ENCODE data around the gene BPIFB3. TPM values are rescaled to one million over a fixed set of nuclear protein-coding genes. Genes with fewer than 3 reads are reported as not detected.

The BPIFB3 gene
- total and polyA plus RNA-seq, 9 of the 15 experiments (the other 6 are each of a cell fraction or from before 2014, with no cell fraction given): not detected

GRCh38 chr20:33022694-33023438, 30.8 kb upstream of the BPIFB3 start:
- Histone ChIP-seq H3K79me2 (ENCODE audit: control insufficient read depth, insufficient read depth, low read length) (no peaks in the 10 kb centered on the region), H3K4me2 (ENCODE audit: insufficient read depth, low read length) (no peak overlapping the region), H3K4me1 (replicated peaks in 1 of 2; ENCODE audit: control insufficient read depth in 2 of 2, insufficient read depth in 2 of 2, low read length in 2 of 2) (0 out of 5 replicates have a peak, but pooled peaks cover 0 to 3% of the 10 kb centered on the region in 2 experiments), H3K4me3 (no peak overlapping the region), H3K9me1 (ENCODE audit: control insufficient read depth, insufficient read depth, low read length) (peaks cover 2% of the 10 kb centered on the region), H2AFZ (ENCODE audit: low read depth, low read length) (no peak overlapping the region), H3K9me3 (replicated peaks; ENCODE audit: control insufficient read depth, insufficient read depth, low read depth, low read length) (no peaks in the 10 kb centered on the region), H3K27ac (ENCODE audit: extremely low read depth, low read depth, low read length) (no peak overlapping the region), H4K20me1 (replicated peaks; ENCODE audit: control insufficient read depth, insufficient read depth, low read length) (no peaks in the 10 kb centered on the region; the same call in 1 of the 2 replicates), H3K36me3 (ENCODE audit: control insufficient read depth, insufficient read depth, low read length) (no peaks in the 10 kb centered on the region), H3K9ac (ENCODE audit: insufficient read depth in 1 of 2, low read depth in 2 of 2, low read length in 2 of 2) (no peak overlapping the region), H3K27me3 (ENCODE audit: control insufficient read depth in 2 of 2, insufficient read depth in 2 of 2, low read length in 2 of 2) (peaks cover 2 to 26% of the 10 kb centered on the region in 2 experiments; a peak in 3 of 5 replicates)
- FAIRE-seq (no peak), ATAC-seq (no peak), DNase-seq (ENCODE audit: extremely low read depth in 1 of 4, low spot score in 3 of 4) (no peak)
- CTCF ChIA-PET (ENCODE audit: low intra/inter-chr PET ratio): no interaction called here
- in situ Hi-C loops (cut with MboI): no loop called here
- intact Hi-C loops (cut with micrococcal nuclease): no loop called here
- POLR2A ChIA-PET: interaction anchor here (0.8 kb wide), 1 partner anchor 9 kb away, joined by 3 read pairs; the partner anchor contains the start of gene BPIFB6
- no peak for TF ChIP-seq XRCC3 (IDR thresholded peaks at IDR 0.05)
- no peak for TF ChIP-seq ZNF717 (CRISPR knock-in tag; IDR thresholded peaks at IDR 0.05)
- no TSS peak for BruUV-seq (replicated peaks)
- WGBS (ENCODE audit: insufficient coverage, low coverage, missing lambda C conversion rate): 5% methylated on average over 7 of the region's 7 CpGs

DNA sequence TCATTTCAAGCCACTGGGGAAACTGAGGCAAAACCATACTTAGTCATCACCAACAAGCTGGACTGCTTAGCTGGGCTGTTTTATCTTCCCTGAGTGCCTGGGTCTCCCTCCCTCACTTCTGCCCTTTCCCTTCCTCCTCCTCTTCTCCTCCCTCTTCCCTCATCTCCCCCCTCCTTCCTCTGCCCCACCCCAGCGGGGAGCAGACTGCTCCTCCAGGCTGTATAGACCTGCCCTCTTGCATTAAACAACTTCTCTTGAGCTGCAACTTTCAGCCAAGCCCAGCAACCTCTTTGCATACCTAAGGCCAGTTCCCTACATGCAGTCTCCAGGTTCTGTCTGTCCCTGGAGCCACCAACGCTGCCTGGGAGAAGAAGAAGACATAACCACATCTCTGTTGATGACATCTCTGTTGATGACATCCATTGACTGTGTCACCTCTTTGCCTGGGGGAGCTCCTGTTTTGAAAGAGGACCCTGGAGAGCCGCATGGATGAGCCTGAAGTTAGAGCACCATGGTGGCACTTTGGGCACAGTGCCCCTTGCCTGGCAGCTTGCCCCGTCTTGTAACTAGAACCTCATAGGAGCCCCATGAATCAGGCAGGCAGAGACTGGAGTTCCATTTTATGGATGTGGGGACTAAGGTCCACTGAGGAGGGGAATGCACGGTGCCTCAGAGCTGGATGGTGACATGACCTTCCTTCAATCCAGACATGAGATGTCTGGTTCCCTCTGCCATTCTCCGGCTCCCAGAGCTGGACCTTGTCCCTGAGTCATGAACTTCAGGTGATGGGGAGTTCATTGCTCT, 30.1 kb upstream of the BPIFB3 start:
- in situ Hi-C loops (cut with MboI): no loop called here

More for the DNA sequence above, 30.1 kb upstream of the BPIFB3 start:
- peaks cover 2 to 23% of the 10 kb centered on the region in 2 experiments; a peak in 3 of 5 replicates for H3K27me3 ChIP-seq (ENCODE audit: control insufficient read depth in 2 of 2, insufficient read depth in 2 of 2, low read length in 2 of 2)
- WGBS (ENCODE audit: insufficient coverage, low coverage, missing lambda C conversion rate): 0% methylated on average over 5 of the region's 6 CpGs
- TF ChIP-seq, protein P1, sequence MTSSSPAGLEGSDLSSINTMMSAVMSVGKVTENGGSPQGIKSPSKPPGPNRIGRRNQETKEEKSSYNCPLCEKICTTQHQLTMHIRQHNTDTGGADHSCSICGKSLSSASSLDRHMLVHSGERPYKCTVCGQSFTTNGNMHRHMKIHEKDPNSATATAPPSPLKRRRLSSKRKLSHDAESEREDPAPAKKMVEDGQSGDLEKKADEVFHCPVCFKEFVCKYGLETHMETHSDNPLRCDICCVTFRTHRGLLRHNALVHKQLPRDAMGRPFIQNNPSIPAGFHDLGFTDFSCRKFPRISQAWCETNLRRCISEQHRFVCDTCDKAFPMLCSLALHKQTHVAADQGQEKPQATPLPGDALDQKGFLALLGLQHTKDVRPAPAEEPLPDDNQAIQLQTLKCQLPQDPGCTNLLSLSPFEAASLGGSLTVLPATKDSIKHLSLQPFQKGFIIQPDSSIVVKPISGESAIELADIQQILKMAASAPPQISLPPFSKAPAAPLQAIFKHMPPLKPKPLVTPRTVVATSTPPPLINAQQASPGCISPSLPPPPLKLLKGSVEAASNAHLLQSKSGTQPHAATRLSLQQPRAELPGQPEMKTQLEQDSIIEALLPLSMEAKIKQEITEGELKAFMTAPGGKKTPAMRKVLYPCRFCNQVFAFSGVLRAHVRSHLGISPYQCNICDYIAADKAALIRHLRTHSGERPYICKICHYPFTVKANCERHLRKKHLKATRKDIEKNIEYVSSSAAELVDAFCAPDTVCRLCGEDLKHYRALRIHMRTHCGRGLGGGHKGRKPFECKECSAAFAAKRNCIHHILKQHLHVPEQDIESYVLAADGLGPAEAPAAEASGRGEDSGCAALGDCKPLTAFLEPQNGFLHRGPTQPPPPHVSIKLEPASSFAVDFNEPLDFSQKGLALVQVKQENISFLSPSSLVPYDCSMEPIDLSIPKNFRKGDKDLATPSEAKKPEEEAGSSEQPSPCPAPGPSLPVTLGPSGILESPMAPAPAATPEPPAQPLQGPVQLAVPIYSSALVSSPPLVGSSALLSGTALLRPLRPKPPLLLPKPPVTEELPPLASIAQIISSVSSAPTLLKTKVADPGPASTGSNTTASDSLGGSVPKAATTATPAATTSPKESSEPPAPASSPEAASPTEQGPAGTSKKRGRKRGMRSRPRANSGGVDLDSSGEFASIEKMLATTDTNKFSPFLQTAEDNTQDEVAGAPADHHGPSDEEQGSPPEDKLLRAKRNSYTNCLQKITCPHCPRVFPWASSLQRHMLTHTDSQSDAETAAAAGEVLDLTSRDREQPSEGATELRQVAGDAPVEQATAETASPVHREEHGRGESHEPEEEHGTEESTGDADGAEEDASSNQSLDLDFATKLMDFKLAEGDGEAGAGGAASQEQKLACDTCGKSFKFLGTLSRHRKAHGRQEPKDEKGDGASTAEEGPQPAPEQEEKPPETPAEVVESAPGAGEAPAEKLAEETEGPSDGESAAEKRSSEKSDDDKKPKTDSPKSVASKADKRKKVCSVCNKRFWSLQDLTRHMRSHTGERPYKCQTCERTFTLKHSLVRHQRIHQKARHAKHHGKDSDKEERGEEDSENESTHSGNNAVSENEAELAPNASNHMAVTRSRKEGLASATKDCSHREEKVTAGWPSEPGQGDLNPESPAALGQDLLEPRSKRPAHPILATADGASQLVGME (CRISPR knock-in tag; IDR thresholded peaks at IDR 0.05): no peak
- FAIRE-seq (no peak), ATAC-seq (no peak), DNase-seq (ENCODE audit: extremely low read depth in 1 of 4, low spot score in 3 of 4) (no peak)
- H3K9me3 ChIP-seq (replicated peaks; ENCODE audit: control insufficient read depth, insufficient read depth, low read depth, low read length): no peaks in the 10 kb centered on the region
- H4K20me1 ChIP-seq (replicated peaks; ENCODE audit: control insufficient read depth, insufficient read depth, low read length): no peaks in the 10 kb centered on the region; the same call in 1 of the 2 replicates
- no TSS peak for BruUV-seq (replicated peaks)
- H3K4me2 ChIP-seq (ENCODE audit: insufficient read depth, low read length): no peak overlapping the region
- intact Hi-C loops (cut with micrococcal nuclease): no loop called here
- no peak overlapping the region for H3K9ac ChIP-seq (ENCODE audit: insufficient read depth in 1 of 2, low read depth in 2 of 2, low read length in 2 of 2)
- ChIA-PET CTCF (ENCODE audit: low intra/inter-chr PET ratio) (no interaction called here), POLR2A (interaction anchor here (0.5 kb wide), 1 partner anchor 205 kb away, joined by 3 read pairs; no protein-coding TSS in a partner anchor)
- no peaks in the 10 kb centered on the region for H3K79me2 ChIP-seq (ENCODE audit: control insufficient read depth, insufficient read depth, low read length)
- H3K27ac ChIP-seq (ENCODE audit: extremely low read depth, low read depth, low read length): no peak overlapping the region
- peaks cover 2% of the 10 kb centered on the region for H3K9me1 ChIP-seq (ENCODE audit: control insufficient read depth, insufficient read depth, low read length)
- H3K4me3 ChIP-seq: no peak overlapping the region
- no peak overlapping the region for H2AFZ ChIP-seq (ENCODE audit: low read depth, low read length)
- H3K4me1 ChIP-seq (replicated peaks in 1 of 2; ENCODE audit: control insufficient read depth in 2 of 2, insufficient read depth in 2 of 2, low read length in 2 of 2): 0 out of 5 replicates have a peak, but pooled peaks cover 0 to 3% of the 10 kb centered on the region in 2 experiments
- H3K36me3 ChIP-seq (ENCODE audit: control insufficient read depth, insufficient read depth, low read length): no peaks in the 10 kb centered on the region
